K562 (cell line): ENCODE results near the gene ZBTB22. TPM values are rescaled to one million over a fixed set of nuclear protein-coding genes. Genes with fewer than 3 reads are reported as not detected.

Experiments
- microRNA-seq: library from miRNA; unstranded; fragments of <30 nt; microRNA quantifications from one replicate; pipeline ENCODE4, GENCODE V29; 2018; ENCODE audit warnings: borderline microRNAs expressed
- polyA plus RNA-seq, 8 experiments: library from polyadenylated mRNA; depleted of rRNA in 4 of 8; stranded (reverse) in 5 of 8; unstranded in 3 of 8; fragments of >200 nt; fragmentation: Nextera tagmentation in 2 of 8; fragmentation: Illumina TruSeq in 1 of 8; extraction: Ambion mirVana in 2 of 8; extraction: Trizol in 1 of 8; gene quantifications; 2 replicates each; pipeline versions ENCODE4 v1.2.1 to v1.2.3, GENCODE V29; 2011 to 2014; ENCODE audit warnings: inconsistent platforms in 1 of 8, missing spikeins in 1 of 8
- total RNA-seq, 7 experiments: library from RNA; depleted of rRNA in 6 of 7; stranded (reverse); fragments of >200 nt in 6 of 7; fragmentation: Illumina TruSeq in 2 of 7; extraction: Trizol in 2 of 7; gene quantifications; 2 replicates each; pipeline versions ENCODE4 v1.2.1 to v1.2.3, GENCODE V29; 2011 to 2021; ENCODE audit warnings: low replicate concordance in 1 of 7

Gene ZBTB22
- total and polyA plus RNA-seq, 9 of the 15 experiments (the other 6 are each of a cell fraction or from before 2014, with no cell fraction given) = 0.21 to 11.9 (median 7.1) TPM

Small RNA genes within 50 kb of the gene (microRNA-seq; reads per million reads assigned to microRNA genes)
- gene MIR6834 = not detected
- gene MIR6873 = not detected

Other genes with a start within 250 kb of the ZBTB22 start
Only the 7 nearest of the 20 such genes appear.
- 7,421 and 7,756 TPM in 2 replicates for gene RPS18, start 45.7 kb downstream of the ZBTB22 start, total RNA-seq (2014; rRNA removed)
- 8,131 and 8,358 TPM in 2 replicates for gene RPS18, start 45.7 kb downstream of the ZBTB22 start, total RNA-seq (2014; rRNA removed; fragmentation: Illumina TruSeq; extraction: Trizol)
- 6,830 and 6,840 TPM in 2 replicates for gene RPS18, start 45.7 kb downstream of the ZBTB22 start, total RNA-seq (2015; rRNA removed; fragmentation: Illumina TruSeq; extraction: Trizol)
- gene RPS18, start 45.7 kb downstream of the ZBTB22 start, total RNA-seq (2021) = 5,023 and 5,547 TPM in 2 replicates
- 10,924 and 13,776 TPM in 2 replicates for gene RPS18, start 45.7 kb downstream of the ZBTB22 start, polyA plus RNA-seq (2011; rRNA removed)
- gene RPS18, start 45.7 kb downstream of the ZBTB22 start, polyA plus RNA-seq (2014; fragmentation: Illumina TruSeq; extraction: Trizol) = 6,410 and 6,519 TPM in 2 replicates
- over 10,000 TPM; 14,899 to 17,516 TPM for gene RPS18, start 45.7 kb downstream of the ZBTB22 start, polyA plus RNA-seq (2014; fragmentation: Nextera tagmentation; extraction: Ambion mirVana)
- gene RPS18, start 45.7 kb downstream of the ZBTB22 start, polyA plus RNA-seq (2014; rRNA removed) = 10,223 and 10,563 TPM in 2 replicates
- 1.3 and 2.6 TPM in 2 replicates for gene B3GALT4, start 40.6 kb downstream of the ZBTB22 start, total RNA-seq (2014; rRNA removed)
- gene B3GALT4, start 40.6 kb downstream of the ZBTB22 start, total RNA-seq (2014; rRNA removed; fragmentation: Illumina TruSeq; extraction: Trizol) = 0.35 and 0.36 TPM in 2 replicates
- gene B3GALT4, start 40.6 kb downstream of the ZBTB22 start, total RNA-seq (2015; rRNA removed; fragmentation: Illumina TruSeq; extraction: Trizol) = 0.94 and 1.2 TPM in 2 replicates
- 1.2 and 1.8 TPM in 2 replicates for gene B3GALT4, start 40.6 kb downstream of the ZBTB22 start, total RNA-seq (2021)
- gene B3GALT4, start 40.6 kb downstream of the ZBTB22 start, polyA plus RNA-seq (2011; rRNA removed) = 0.42 and 0.61 TPM in 2 replicates
- 0.33 and 0.60 TPM in 2 replicates for gene B3GALT4, start 40.6 kb downstream of the ZBTB22 start, polyA plus RNA-seq (2014; fragmentation: Illumina TruSeq; extraction: Trizol)
- gene B3GALT4, start 40.6 kb downstream of the ZBTB22 start, polyA plus RNA-seq (2014; fragmentation: Nextera tagmentation; extraction: Ambion mirVana) = under 1 TPM in 1 of 2 experiments, not detected in 1; 0.11 TPM
- gene B3GALT4, start 40.6 kb downstream of the ZBTB22 start, polyA plus RNA-seq (2014; rRNA removed) = 0.65 and 0.98 TPM in 2 replicates
- 139 and 160 TPM in 2 replicates for gene WDR46, start 28.5 kb downstream of the ZBTB22 start, total RNA-seq (2014; rRNA removed)
- gene WDR46, start 28.5 kb downstream of the ZBTB22 start, total RNA-seq (2014; rRNA removed; fragmentation: Illumina TruSeq; extraction: Trizol) = 69.9 and 87.1 TPM in 2 replicates
- gene WDR46, start 28.5 kb downstream of the ZBTB22 start, total RNA-seq (2015; rRNA removed; fragmentation: Illumina TruSeq; extraction: Trizol) = 146 TPM in 2 replicates
- gene WDR46, start 28.5 kb downstream of the ZBTB22 start, total RNA-seq (2021) = 108 and 117 TPM in 2 replicates
- gene WDR46, start 28.5 kb downstream of the ZBTB22 start, polyA plus RNA-seq (2011; rRNA removed) = 51.8 and 80.5 TPM in 2 replicates
- 83.4 and 93.1 TPM in 2 replicates for gene WDR46, start 28.5 kb downstream of the ZBTB22 start, polyA plus RNA-seq (2014; fragmentation: Illumina TruSeq; extraction: Trizol)
- 10 to 100 TPM in 1 of 2 experiments, 1 to 10 TPM in 1; 8.9 to 27.6 TPM for gene WDR46, start 28.5 kb downstream of the ZBTB22 start, polyA plus RNA-seq (2014; fragmentation: Nextera tagmentation; extraction: Ambion mirVana)
- 89.3 and 113 TPM in 2 replicates for gene WDR46, start 28.5 kb downstream of the ZBTB22 start, polyA plus RNA-seq (2014; rRNA removed)
- 292 and 358 TPM in 2 replicates for gene PFDN6, start 28.1 kb downstream of the ZBTB22 start, total RNA-seq (2014; rRNA removed)
- gene PFDN6, start 28.1 kb downstream of the ZBTB22 start, total RNA-seq (2014; rRNA removed; fragmentation: Illumina TruSeq; extraction: Trizol) = 216 and 230 TPM in 2 replicates
- 236 and 241 TPM in 2 replicates for gene PFDN6, start 28.1 kb downstream of the ZBTB22 start, total RNA-seq (2015; rRNA removed; fragmentation: Illumina TruSeq; extraction: Trizol)
- gene PFDN6, start 28.1 kb downstream of the ZBTB22 start, total RNA-seq (2021) = 150 and 172 TPM in 2 replicates
- 125 and 200 TPM in 2 replicates for gene PFDN6, start 28.1 kb downstream of the ZBTB22 start, polyA plus RNA-seq (2011; rRNA removed)
- 301 and 322 TPM in 2 replicates for gene PFDN6, start 28.1 kb downstream of the ZBTB22 start, polyA plus RNA-seq (2014; fragmentation: Illumina TruSeq; extraction: Trizol)
- 1 to 10 TPM; 6.8 to 8.7 TPM for gene PFDN6, start 28.1 kb downstream of the ZBTB22 start, polyA plus RNA-seq (2014; fragmentation: Nextera tagmentation; extraction: Ambion mirVana)
- gene PFDN6, start 28.1 kb downstream of the ZBTB22 start, polyA plus RNA-seq (2014; rRNA removed) = 472 and 475 TPM in 2 replicates
- gene RGL2, start 18.8 kb downstream of the ZBTB22 start, total RNA-seq (2014; rRNA removed) = 14.5 and 17.9 TPM in 2 replicates
- 11.8 and 14.6 TPM in 2 replicates for gene RGL2, start 18.8 kb downstream of the ZBTB22 start, total RNA-seq (2014; rRNA removed; fragmentation: Illumina TruSeq; extraction: Trizol)
- gene RGL2, start 18.8 kb downstream of the ZBTB22 start, total RNA-seq (2015; rRNA removed; fragmentation: Illumina TruSeq; extraction: Trizol) = 19.5 TPM in 2 replicates
- gene RGL2, start 18.8 kb downstream of the ZBTB22 start, total RNA-seq (2021) = 43.0 and 54.6 TPM in 2 replicates
- gene RGL2, start 18.8 kb downstream of the ZBTB22 start, polyA plus RNA-seq (2011; rRNA removed) = 46.6 and 77.3 TPM in 2 replicates
- gene RGL2, start 18.8 kb downstream of the ZBTB22 start, polyA plus RNA-seq (2014; fragmentation: Illumina TruSeq; extraction: Trizol) = 27.5 and 35.1 TPM in 2 replicates
- gene RGL2, start 18.8 kb downstream of the ZBTB22 start, polyA plus RNA-seq (2014; fragmentation: Nextera tagmentation; extraction: Ambion mirVana) = 1 to 10 TPM; 1.8 to 3.3 TPM
- 43.1 and 57.1 TPM in 2 replicates for gene RGL2, start 18.8 kb downstream of the ZBTB22 start, polyA plus RNA-seq (2014; rRNA removed)
- 33.9 and 44.9 TPM in 2 replicates for gene TAPBP, start 3.7 kb downstream of the ZBTB22 start, total RNA-seq (2014; rRNA removed)
- 10.4 and 11.9 TPM in 2 replicates for gene TAPBP, start 3.7 kb downstream of the ZBTB22 start, total RNA-seq (2014; rRNA removed; fragmentation: Illumina TruSeq; extraction: Trizol)
- 22.3 and 23.1 TPM in 2 replicates for gene TAPBP, start 3.7 kb downstream of the ZBTB22 start, total RNA-seq (2015; rRNA removed; fragmentation: Illumina TruSeq; extraction: Trizol)
- gene TAPBP, start 3.7 kb downstream of the ZBTB22 start, total RNA-seq (2021) = 73.4 and 74.0 TPM in 2 replicates
- gene TAPBP, start 3.7 kb downstream of the ZBTB22 start, polyA plus RNA-seq (2011; rRNA removed) = 10.1 and 27.3 TPM in 2 replicates
- 23.0 and 26.8 TPM in 2 replicates for gene TAPBP, start 3.7 kb downstream of the ZBTB22 start, polyA plus RNA-seq (2014; fragmentation: Illumina TruSeq; extraction: Trizol)
- 10 to 100 TPM in 1 of 2 experiments, 1 to 10 TPM in 1; 5.6 to 10.1 TPM for gene TAPBP, start 3.7 kb downstream of the ZBTB22 start, polyA plus RNA-seq (2014; fragmentation: Nextera tagmentation; extraction: Ambion mirVana)
- gene TAPBP, start 3.7 kb downstream of the ZBTB22 start, polyA plus RNA-seq (2014; rRNA removed) = 30.6 and 38.5 TPM in 2 replicates
- gene DAXX, start 5.2 kb upstream of the ZBTB22 start, total RNA-seq (2014; rRNA removed) = 80.6 and 122 TPM in 2 replicates
- gene DAXX, start 5.2 kb upstream of the ZBTB22 start, total RNA-seq (2014; rRNA removed; fragmentation: Illumina TruSeq; extraction: Trizol) = 61.7 and 68.7 TPM in 2 replicates
- 59.9 and 66.6 TPM in 2 replicates for gene DAXX, start 5.2 kb upstream of the ZBTB22 start, total RNA-seq (2015; rRNA removed; fragmentation: Illumina TruSeq; extraction: Trizol)
- 69.0 and 70.6 TPM in 2 replicates for gene DAXX, start 5.2 kb upstream of the ZBTB22 start, total RNA-seq (2021)
- gene DAXX, start 5.2 kb upstream of the ZBTB22 start, polyA plus RNA-seq (2011; rRNA removed) = 22.8 and 32.4 TPM in 2 replicates
- gene DAXX, start 5.2 kb upstream of the ZBTB22 start, polyA plus RNA-seq (2014; fragmentation: Illumina TruSeq; extraction: Trizol) = 101 and 104 TPM in 2 replicates
- gene DAXX, start 5.2 kb upstream of the ZBTB22 start, polyA plus RNA-seq (2014; fragmentation: Nextera tagmentation; extraction: Ambion mirVana) = 100 to 1,000 TPM in 1 of 2 experiments, 10 to 100 TPM in 1; 41.5 to 144 TPM
- 47.4 and 67.2 TPM in 2 replicates for gene DAXX, start 5.2 kb upstream of the ZBTB22 start, polyA plus RNA-seq (2014; rRNA removed)